ENCODE results near the gene CCDC69. TPM values are rescaled to one million over a fixed set of nuclear protein-coding genes. Genes with fewer than 3 reads are reported as not detected.

Gene CCDC69
- total RNA-seq, 2 donors from 2014 or later: 39.1 to 75.3 TPM

DNA sequence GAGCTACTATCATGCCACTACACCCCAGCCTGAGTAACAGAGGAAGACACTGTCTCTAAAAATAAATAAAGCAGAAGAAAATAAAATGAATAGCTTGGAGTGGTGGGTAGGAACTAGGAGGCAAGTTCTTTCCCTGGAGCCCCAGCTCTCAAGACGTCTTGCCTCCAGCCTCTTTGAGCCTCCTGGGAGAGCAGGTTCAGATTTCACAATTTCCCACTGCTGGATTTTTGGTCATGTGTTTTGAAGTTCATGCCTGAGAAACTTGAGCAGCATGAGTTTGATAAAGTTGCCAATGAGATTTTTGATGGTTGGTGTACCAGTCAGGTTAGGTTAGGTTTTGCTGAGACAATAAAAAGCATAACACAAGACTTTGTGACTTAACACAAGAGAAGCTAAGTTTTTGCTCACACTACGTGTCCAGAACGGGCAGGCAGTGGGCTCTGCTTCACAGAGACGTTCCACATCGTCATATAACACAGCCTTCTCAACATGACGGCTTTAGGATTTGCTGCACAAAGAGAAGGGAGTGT is 4.1 kb upstream of the CCDC69 start:
- DNase-seq (ENCODE audit: low spot score): no peak
- Histone ChIP-seq H3K9me3 (no peaks in the 10 kb centered on the region), H3K36me3 (no peaks in the 10 kb centered on the region), H3K4me3 (no peak overlapping the region), H3K27me3 (replicated peaks; ENCODE audit: insufficient read depth) (no peaks in the 10 kb centered on the region), H3K27ac (no peak overlapping the region), H3K4me1 (ENCODE audit: control insufficient read depth in 1 of 2, low read depth in 2 of 2) (peaks cover 6 to 10% of the 10 kb centered on the region in 2 donors)
- no peak for ATAC-seq (ENCODE audit: insufficient number of reproducible peaks, low FRiP score, low read depth)
- TF ChIP-seq, protein P1, sequence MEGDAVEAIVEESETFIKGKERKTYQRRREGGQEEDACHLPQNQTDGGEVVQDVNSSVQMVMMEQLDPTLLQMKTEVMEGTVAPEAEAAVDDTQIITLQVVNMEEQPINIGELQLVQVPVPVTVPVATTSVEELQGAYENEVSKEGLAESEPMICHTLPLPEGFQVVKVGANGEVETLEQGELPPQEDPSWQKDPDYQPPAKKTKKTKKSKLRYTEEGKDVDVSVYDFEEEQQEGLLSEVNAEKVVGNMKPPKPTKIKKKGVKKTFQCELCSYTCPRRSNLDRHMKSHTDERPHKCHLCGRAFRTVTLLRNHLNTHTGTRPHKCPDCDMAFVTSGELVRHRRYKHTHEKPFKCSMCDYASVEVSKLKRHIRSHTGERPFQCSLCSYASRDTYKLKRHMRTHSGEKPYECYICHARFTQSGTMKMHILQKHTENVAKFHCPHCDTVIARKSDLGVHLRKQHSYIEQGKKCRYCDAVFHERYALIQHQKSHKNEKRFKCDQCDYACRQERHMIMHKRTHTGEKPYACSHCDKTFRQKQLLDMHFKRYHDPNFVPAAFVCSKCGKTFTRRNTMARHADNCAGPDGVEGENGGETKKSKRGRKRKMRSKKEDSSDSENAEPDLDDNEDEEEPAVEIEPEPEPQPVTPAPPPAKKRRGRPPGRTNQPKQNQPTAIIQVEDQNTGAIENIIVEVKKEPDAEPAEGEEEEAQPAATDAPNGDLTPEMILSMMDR (IDR thresholded peaks at IDR 0.05): no peak

DNA sequence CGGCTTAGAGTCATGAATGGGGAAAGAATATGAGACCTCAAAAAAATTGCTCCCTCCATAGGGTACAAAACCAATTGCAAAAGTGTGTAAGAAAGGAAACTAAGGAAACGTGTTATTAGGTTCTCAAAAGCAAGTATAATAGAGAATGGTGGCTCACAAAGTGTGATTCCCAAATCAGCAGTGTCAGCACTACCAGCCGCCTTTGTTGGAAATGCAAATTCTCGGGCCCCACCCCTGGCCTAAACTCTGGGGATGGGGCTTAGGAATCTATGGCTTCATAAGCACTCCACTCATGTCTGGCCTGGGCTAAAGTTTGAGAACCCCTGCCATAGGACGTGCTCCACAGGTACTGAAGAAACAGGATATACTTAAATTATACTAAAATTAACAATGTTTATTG is 1.6 kb upstream of the CCDC69 start:
- peaks cover 11 to 34% of the 10 kb centered on the region in 2 donors for H3K4me1 ChIP-seq (ENCODE audit: control insufficient read depth in 1 of 2, low read depth in 2 of 2)
- TF ChIP-seq, protein P1 (IDR thresholded peaks at IDR 0.05): no peak

DNA sequence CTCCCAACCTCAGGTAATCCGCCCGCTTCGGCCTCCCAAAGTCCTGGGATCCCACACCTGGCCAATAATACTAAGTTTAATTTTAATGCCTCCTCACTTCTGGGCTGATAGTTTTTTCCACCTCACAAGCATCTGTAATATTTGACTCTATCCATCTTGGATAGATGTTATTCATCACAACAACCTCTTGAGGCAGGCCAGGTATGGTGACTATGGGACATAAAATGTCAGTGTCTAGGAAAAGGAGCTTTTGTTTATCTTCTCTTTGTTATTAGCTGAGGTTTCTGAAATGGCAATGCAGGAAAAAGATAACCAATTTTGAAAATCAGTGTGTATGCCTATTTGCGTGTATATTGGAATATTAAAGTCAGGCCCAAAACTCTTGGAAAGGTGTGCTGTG is 1.2 kb upstream of the CCDC69 start:
- no peaks in the 10 kb centered on the region for H3K27me3 ChIP-seq (replicated peaks; ENCODE audit: insufficient read depth)
- H3K36me3 ChIP-seq: no peaks in the 10 kb centered on the region
- ATAC-seq (ENCODE audit: insufficient number of reproducible peaks, low FRiP score, low read depth) (no peak), DNase-seq (ENCODE audit: low spot score) (no peak)
- no peak overlapping the region for H3K27ac ChIP-seq
- H3K4me1 ChIP-seq (ENCODE audit: control insufficient read depth in 1 of 2, low read depth in 2 of 2): peaks cover 11 to 35% of the 10 kb centered on the region in 2 donors
- no peaks in the 10 kb centered on the region for H3K9me3 ChIP-seq
- H3K4me3 ChIP-seq: no peak overlapping the region
- TF ChIP-seq, protein P1 (IDR thresholded peaks at IDR 0.05): no peak

More for the DNA sequence above, 1.6 kb upstream of the CCDC69 start:
- ATAC-seq (ENCODE audit: insufficient number of reproducible peaks, low FRiP score, low read depth) (no peak), DNase-seq (ENCODE audit: low spot score) (no peak)
- Histone ChIP-seq H3K36me3 (no peaks in the 10 kb centered on the region), H3K9me3 (no peaks in the 10 kb centered on the region), H3K4me3 (no peak overlapping the region), H3K27me3 (replicated peaks; ENCODE audit: insufficient read depth) (no peaks in the 10 kb centered on the region), H3K27ac (no peak overlapping the region)

DNA sequence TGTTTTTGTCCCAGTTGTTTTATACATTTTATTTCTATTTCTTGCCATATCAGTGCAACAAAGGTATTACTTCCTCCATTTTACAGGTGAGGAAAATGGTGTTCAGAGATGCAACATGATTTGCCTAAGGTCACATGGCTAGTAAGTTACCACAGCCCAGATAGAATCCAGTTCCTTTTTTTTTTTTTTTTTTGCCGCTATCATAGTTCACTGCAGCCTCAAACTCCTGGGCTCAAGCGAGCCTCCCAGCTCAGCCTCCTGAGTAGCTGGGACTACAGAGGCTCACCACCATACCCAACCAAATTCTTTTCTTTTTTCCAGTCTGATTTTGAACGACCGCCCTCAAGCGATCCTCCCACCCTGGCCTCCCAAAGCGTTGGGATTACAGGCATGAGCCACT is 480 bp upstream of the CCDC69 start:
- DNase-seq (ENCODE audit: low spot score): no peak
- peaks cover 11 to 39% of the 10 kb centered on the region in 2 donors for H3K4me1 ChIP-seq (ENCODE audit: control insufficient read depth in 1 of 2, low read depth in 2 of 2)
- no peaks in the 10 kb centered on the region for H3K27me3 ChIP-seq (replicated peaks; ENCODE audit: insufficient read depth)
- TF ChIP-seq, protein P1 (IDR thresholded peaks at IDR 0.05): no peak
- peak overlapping the region; percentile 90 for H3K4me3 ChIP-seq
- no peak for ATAC-seq (ENCODE audit: insufficient number of reproducible peaks, low FRiP score, low read depth)
- no peaks in the 10 kb centered on the region for H3K9me3 ChIP-seq
- H3K36me3 ChIP-seq: no peaks in the 10 kb centered on the region
- H3K27ac ChIP-seq: peak overlapping the region in 1 of 2 donors; percentile 67

DNA sequence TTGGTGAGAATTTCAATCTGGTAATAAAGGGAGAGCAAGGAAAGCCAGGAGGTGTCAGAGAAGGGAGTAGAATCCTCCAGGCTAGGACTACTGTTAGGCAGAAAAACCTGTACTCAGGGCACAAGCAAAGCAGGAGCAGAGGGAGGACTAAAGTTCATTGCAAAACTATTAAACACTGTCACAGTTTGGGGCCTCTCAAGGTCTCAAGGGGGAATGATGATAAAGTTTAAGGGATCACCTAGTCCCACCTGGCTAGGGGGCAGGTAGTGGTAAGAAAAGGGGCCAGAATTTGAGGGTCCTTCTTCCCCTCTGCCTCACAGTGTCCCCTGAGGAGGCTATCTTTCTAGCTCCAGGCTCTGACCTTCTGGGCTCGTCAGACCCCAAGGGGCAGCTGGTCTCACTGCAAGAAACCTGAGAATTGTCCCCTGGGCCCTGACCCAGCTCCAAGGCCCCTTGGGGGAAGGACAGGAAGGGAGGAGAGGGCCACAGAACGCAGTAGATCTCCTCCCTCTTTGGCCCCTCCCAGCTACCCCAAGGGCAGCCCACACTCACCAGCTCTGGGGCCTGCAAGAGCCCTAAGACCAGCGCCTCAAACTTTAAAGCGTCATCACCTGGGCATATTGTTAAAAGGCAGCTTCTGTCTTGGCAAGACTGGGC is 974 bp downstream of the CCDC69 start:
- TF ChIP-seq, protein P1 (IDR thresholded peaks at IDR 0.05): no peak
- DNase-seq (ENCODE audit: low spot score) (no peak), ATAC-seq (ENCODE audit: insufficient number of reproducible peaks, low FRiP score, low read depth) (no peak)

More for the DNA sequence above, 974 bp downstream of the CCDC69 start:
- Histone ChIP-seq H3K27me3 (replicated peaks; ENCODE audit: insufficient read depth) (no peaks in the 10 kb centered on the region), H3K4me3 (peak overlapping the region; percentile 90), H3K27ac (peak overlapping the region; percentile 67 to 68), H3K9me3 (no peaks in the 10 kb centered on the region), H3K4me1 (ENCODE audit: control insufficient read depth in 1 of 2, low read depth in 2 of 2) (peaks cover 11 to 39% of the 10 kb centered on the region in 2 donors), H3K36me3 (no peaks in the 10 kb centered on the region)
